Measurements from ENCODE around the gene RAB41. TPM values are rescaled to one million over a fixed set of nuclear protein-coding genes. Genes with fewer than 3 reads are reported as not detected.
"Not testable (repeated sequence)": the region's sequence is repeated elsewhere in the genome, so short reads cannot be mapped to it uniquely, and the experiment has no call there.

RAB41 gene
- total RNA-seq, 2 donors from 2014 or later = not detected

DNA sequence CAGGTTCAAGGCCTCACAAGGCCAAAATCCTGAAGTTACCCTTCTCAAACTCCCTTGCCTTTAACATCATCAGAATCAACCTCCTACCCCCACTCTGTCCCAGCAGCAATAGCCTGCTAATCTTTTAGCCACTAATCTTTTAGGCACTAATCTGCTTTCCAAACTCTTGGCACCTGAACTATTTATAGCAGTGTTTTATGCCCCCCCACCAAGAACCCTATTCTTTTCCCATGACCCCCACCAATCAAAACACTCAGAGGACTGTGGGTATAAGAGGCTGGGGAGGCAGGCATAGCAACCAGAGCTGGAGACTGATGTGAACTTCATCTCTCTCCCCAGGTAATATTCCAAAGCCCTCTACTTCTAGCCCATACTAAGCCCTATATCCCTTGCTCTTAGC lies 13.9 kb upstream of the RAB41 start, which contains the start of gene ARR3:
Gene ARR3, plus strand, starts transcription at position 301 of the 400 bp plus-strand sequence. CDS start 1,052 bp downstream, outside the sequence.
- ATAC-seq (ENCODE audit: insufficient number of reproducible peaks, low FRiP score, low read depth) (no peak), DNase-seq (ENCODE audit: low spot score) (no peak)
- Histone ChIP-seq H3K36me3 (no peaks in the 10 kb centered on the region), H3K27me3 (replicated peaks; ENCODE audit: insufficient read depth) (no peaks in the 10 kb centered on the region), H3K27ac (no peak within 1 kb of the TSS), H3K9me3 (no peaks in the 10 kb centered on the region), H3K4me3 (no peak within 1 kb of the TSS), H3K4me1 (ENCODE audit: control insufficient read depth in 1 of 2, low read depth in 2 of 2) (no peaks in the 10 kb centered on the region)
- TF ChIP-seq, protein P1, sequence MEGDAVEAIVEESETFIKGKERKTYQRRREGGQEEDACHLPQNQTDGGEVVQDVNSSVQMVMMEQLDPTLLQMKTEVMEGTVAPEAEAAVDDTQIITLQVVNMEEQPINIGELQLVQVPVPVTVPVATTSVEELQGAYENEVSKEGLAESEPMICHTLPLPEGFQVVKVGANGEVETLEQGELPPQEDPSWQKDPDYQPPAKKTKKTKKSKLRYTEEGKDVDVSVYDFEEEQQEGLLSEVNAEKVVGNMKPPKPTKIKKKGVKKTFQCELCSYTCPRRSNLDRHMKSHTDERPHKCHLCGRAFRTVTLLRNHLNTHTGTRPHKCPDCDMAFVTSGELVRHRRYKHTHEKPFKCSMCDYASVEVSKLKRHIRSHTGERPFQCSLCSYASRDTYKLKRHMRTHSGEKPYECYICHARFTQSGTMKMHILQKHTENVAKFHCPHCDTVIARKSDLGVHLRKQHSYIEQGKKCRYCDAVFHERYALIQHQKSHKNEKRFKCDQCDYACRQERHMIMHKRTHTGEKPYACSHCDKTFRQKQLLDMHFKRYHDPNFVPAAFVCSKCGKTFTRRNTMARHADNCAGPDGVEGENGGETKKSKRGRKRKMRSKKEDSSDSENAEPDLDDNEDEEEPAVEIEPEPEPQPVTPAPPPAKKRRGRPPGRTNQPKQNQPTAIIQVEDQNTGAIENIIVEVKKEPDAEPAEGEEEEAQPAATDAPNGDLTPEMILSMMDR (IDR thresholded peaks at IDR 0.05) = no peak

DNA sequence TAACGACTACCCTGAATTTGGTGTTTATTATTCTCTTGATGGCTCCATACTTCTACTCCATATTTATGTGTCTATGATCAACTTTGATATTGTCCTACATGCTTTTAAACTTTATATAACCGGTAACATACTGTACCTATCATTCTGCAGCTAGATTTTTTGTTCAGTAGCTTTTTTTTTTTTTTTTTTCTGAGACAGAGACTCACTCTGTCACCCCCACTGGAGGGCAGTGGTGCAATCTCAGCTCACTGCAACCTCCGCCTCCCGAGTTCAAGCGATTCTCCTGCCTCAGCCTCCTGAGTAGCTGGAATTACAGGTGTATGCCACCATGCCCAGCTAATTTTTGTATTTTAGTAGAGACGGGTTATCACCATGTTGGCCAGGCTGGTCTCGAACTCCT lies 7.9 kb upstream of the RAB41 start:
- H3K27ac ChIP-seq; H3K4me1 ChIP-seq (ENCODE audit: control insufficient read depth in 1 of 2, low read depth in 2 of 2); H3K9me3 ChIP-seq; ATAC-seq (ENCODE audit: insufficient number of reproducible peaks, low FRiP score, low read depth); H3K36me3 ChIP-seq; H3K4me3 ChIP-seq; H3K27me3 ChIP-seq (replicated peaks; ENCODE audit: insufficient read depth); DNase-seq (ENCODE audit: low spot score): not testable (repeated sequence)

DNA sequence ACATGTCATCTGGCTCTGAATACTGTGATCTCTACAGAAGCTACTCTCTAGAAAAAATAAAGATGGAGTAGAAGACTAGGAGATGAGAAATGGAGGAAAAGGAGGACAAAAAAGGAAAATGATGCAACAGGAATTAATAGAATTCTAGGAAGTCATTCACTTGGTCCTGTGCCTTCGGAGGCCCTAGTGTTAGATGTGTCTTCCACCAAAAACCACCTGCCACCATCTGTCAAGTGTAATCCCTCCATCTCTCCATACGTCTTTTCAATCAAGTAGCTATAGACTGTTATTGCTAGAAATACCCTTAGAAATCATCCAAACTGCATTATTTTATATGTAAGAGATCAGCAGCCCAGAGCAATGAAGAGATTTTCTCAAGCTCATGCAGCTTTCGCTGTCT lies 2.9 kb upstream of the RAB41 start:
- H3K4me3 ChIP-seq = no peak overlapping the region
- ATAC-seq (ENCODE audit: insufficient number of reproducible peaks, low FRiP score, low read depth) = no peak
- no peaks in the 10 kb centered on the region for H3K9me3 ChIP-seq
- H3K4me1 ChIP-seq (ENCODE audit: control insufficient read depth in 1 of 2, low read depth in 2 of 2) = no peaks in the 10 kb centered on the region
- no peaks in the 10 kb centered on the region for H3K27me3 ChIP-seq (replicated peaks; ENCODE audit: insufficient read depth)
- DNase-seq (ENCODE audit: low spot score) = no peak
- TF ChIP-seq, protein P1 (IDR thresholded peaks at IDR 0.05) = no peak
- H3K27ac ChIP-seq = no peak overlapping the region
- no peaks in the 10 kb centered on the region for H3K36me3 ChIP-seq

DNA sequence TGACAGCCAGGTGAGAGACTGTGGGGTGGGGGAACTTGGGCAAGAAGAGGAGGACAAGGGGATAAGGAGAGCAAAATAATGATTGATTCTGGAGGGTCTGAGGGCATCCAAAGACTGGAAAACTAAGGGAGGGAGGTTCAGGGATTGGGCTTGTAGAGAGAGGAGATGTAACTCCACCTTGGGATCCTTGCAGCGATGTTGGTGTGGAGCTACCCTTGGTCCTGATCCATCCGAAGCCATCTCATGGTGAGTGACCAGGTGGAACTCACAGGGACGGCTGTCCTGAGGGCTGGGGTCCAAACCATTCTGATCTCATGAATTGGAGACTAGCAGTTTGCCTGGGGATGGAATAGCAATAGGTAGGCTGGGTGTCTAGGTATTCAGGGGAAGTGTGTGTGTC lies 1.4 kb upstream of the RAB41 start:
- Histone ChIP-seq H3K4me1 (ENCODE audit: control insufficient read depth in 1 of 2, low read depth in 2 of 2) (no peaks in the 10 kb centered on the region), H3K4me3 (no peak overlapping the region), H3K27me3 (replicated peaks; ENCODE audit: insufficient read depth) (no peaks in the 10 kb centered on the region), H3K36me3 (no peaks in the 10 kb centered on the region), H3K27ac (no peak overlapping the region), H3K9me3 (no peaks in the 10 kb centered on the region)
- no peak for ATAC-seq (ENCODE audit: insufficient number of reproducible peaks, low FRiP score, low read depth)
- TF ChIP-seq, protein P1 (IDR thresholded peaks at IDR 0.05) = no peak
- DNase-seq (ENCODE audit: low spot score) = no peak

DNA sequence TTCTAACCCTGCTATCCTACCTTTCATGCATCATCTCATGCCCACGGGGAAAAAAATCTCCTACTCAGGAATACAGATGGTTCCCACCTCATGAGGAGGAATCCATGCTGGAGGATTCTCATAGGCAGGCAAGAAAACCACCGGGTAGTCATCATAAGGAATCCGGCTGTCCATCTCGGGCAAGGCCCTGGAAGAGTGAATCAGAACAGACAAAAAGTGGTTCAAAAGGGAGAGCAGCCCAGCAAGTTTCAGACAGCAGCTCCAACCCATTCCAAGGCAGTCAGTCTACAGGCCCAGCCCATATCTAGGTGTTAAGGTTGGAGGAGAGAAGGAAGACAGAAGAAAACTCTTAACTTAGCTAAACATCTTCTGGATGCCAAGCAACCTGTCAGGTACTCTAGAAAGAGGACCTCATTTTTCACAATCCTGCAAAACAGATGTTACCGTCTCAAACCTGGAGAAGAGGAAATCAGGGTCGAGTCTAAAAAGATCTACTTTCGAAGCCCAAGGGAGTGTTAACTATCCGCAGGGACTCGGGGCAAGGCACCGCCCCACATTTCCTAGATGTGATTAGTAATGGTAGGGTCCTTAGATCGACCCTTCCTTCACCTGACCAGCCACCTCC lies 7.3 kb downstream of the RAB41 start:
- Histone ChIP-seq H3K9me3 (no peaks in the 10 kb centered on the region), H3K27ac (peak overlapping the region; percentile 50 to 80), H3K4me1 (ENCODE audit: control insufficient read depth in 1 of 2, low read depth in 2 of 2) (no peaks in the 10 kb centered on the region), H3K27me3 (replicated peaks; ENCODE audit: insufficient read depth) (no peaks in the 10 kb centered on the region), H3K36me3 (no peaks in the 10 kb centered on the region), H3K4me3 (peak overlapping the region; percentile 73)
- ATAC-seq (ENCODE audit: insufficient number of reproducible peaks, low FRiP score, low read depth) = no peak
- TF ChIP-seq, protein P1 (IDR thresholded peaks at IDR 0.05) = no peak
- DNase-seq (ENCODE audit: low spot score) = no peak

Measured in thoracic aorta (tissue), 2 donors.